RWPE2 (cell line): Measurements from ENCODE around the gene ZNF318.

Source experiments
- ATAC-seq: fragments of 200-7000 bp; cut with Tn5 transposase; 3 replicates; pipeline ENCODE4 v1.9.1; 2021; ENCODE audit warnings: low read depth
- DNase-seq: peaks from one replicate; pipeline ENCODE4 v3.0.0-alpha.2; 2020; ENCODE audit warnings: low spot score
- H3K27ac ChIP-seq: fragments of 450-650 bp; 2 replicates; pipeline ENCODE4 v1.5.1; 2017; ENCODE audit warnings: mild to moderate bottlenecking; ENCODE audit not compliant: poor library complexity, severe bottlenecking
- H3K27me3 ChIP-seq: fragments of 250-450 bp; sonication (Bioruptor Pico); 2 replicates; pipeline ENCODE4 v1.5.1; 2021; ENCODE audit warnings: mild to moderate bottlenecking, moderate library complexity; ENCODE audit not compliant: insufficient read depth, poor library complexity, severe bottlenecking
- H3K36me3 ChIP-seq: fragments of 250-450 bp; sonication (Bioruptor Pico); 2 replicates; pipeline ENCODE4 v1.5.1; 2020; ENCODE audit warnings: low read depth, mild to moderate bottlenecking, moderate library complexity
- H3K4me1 ChIP-seq: fragments of 250-450 bp; sonication (Bioruptor Pico); 2 replicates; pipeline ENCODE4 v1.5.1; 2021; ENCODE audit warnings: mild to moderate bottlenecking, moderate library complexity; ENCODE audit not compliant: insufficient read depth, poor library complexity, severe bottlenecking
- H3K4me3 ChIP-seq: fragments of 250-450 bp; sonication (Bioruptor Pico); 2 replicates; pipeline ENCODE4 v1.5.1; 2021; ENCODE audit warnings: mild to moderate bottlenecking, moderate library complexity; ENCODE audit not compliant: severe bottlenecking
- H3K9me3 ChIP-seq: fragments of 250-450 bp; sonication (Bioruptor Pico); 2 replicates; pipeline ENCODE4 v1.5.1; 2021; ENCODE audit warnings: mild to moderate bottlenecking, moderate library complexity; ENCODE audit not compliant: severe bottlenecking
- TF ChIP-seq, protein P1 (sequence below): fragments of 450-650 bp; IDR thresholded peaks from one replicate; pipeline ENCODE4 v1.5.1; 2017; ENCODE audit warnings: mild to moderate bottlenecking, moderate library complexity; ENCODE audit not compliant: poor library complexity, severe bottlenecking

The ZNF318 gene

DNA sequence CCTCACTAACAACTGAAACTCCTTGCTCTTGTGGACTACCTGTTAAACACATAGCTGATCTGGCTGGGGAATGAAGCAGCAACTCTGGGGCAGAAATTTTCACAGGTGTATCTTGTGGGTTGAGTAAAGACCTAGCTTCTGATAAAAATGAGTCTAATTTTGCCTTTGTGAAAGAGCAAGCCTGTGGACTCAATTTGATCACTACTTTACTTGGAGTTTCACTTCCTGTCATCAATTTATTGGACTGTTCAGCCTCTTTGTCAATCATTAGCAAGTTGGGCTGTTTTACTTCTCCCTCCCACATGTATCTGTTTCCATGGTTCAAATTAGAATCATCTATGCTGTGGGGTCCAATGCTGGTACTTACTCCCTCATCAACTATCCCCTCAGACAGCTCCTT, 31.2 kb downstream of the ZNF318 start:
- no peak for ATAC-seq
- Histone ChIP-seq H3K9me3 (no peaks in the 10 kb centered on the region), H3K36me3 (peaks cover 59% of the 10 kb centered on the region)

DNA sequence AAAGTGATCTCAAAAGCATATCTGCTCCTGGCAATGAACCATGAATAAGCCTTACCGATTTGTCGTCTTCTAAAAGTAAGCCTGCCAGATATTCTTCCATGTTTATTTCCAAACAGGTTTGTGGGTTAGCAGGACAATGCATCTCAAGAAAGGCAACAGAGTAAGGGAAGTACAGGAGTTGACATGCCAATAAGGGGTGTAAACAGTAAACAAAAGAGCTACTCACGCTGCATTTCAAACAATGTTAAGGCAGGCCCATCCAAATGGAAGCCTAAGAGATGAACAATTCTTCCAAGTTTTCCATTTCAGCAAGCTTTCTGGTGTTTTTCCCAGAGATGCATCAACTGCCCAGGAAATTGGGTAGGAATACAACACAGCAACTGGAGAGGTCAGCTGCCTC, 33.1 kb downstream of the ZNF318 start:
- Histone ChIP-seq H3K4me1 (no peaks in the 10 kb centered on the region), H3K9me3 (no peaks in the 10 kb centered on the region), H3K36me3 (peaks cover 40% of the 10 kb centered on the region), H3K27me3 (no peaks in the 10 kb centered on the region), H3K27ac (no peak overlapping the region), H3K4me3 (no peak overlapping the region)
- ATAC-seq (no peak), DNase-seq (no peak)
- TF ChIP-seq, protein P1, sequence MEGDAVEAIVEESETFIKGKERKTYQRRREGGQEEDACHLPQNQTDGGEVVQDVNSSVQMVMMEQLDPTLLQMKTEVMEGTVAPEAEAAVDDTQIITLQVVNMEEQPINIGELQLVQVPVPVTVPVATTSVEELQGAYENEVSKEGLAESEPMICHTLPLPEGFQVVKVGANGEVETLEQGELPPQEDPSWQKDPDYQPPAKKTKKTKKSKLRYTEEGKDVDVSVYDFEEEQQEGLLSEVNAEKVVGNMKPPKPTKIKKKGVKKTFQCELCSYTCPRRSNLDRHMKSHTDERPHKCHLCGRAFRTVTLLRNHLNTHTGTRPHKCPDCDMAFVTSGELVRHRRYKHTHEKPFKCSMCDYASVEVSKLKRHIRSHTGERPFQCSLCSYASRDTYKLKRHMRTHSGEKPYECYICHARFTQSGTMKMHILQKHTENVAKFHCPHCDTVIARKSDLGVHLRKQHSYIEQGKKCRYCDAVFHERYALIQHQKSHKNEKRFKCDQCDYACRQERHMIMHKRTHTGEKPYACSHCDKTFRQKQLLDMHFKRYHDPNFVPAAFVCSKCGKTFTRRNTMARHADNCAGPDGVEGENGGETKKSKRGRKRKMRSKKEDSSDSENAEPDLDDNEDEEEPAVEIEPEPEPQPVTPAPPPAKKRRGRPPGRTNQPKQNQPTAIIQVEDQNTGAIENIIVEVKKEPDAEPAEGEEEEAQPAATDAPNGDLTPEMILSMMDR = no peak

More for the DNA sequence above, 31.2 kb downstream of the ZNF318 start:
- Histone ChIP-seq H3K27me3 (no peaks in the 10 kb centered on the region), H3K27ac (no peak overlapping the region), H3K4me3 (no peak overlapping the region), H3K4me1 (no peaks in the 10 kb centered on the region)
- TF ChIP-seq, protein P1 = no peak
- DNase-seq = no peak

DNA sequence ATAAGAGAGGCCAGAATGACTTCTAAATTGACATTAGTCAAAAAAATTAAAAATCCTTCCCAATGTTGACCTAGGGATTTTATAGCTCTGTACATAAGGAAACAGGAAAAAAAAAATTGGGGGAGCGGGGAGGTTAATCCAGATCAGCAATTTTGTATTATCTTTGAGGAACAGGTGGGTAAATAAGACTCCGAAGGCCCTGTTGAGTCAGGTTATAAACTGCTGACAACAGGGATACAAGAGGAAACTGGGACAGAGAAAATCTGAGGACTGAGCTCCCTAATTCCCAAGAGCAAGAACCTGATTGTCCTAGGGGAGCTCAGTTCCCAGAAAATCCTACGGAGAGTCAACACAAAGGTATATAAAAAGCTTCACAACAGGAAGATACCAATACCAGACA, 34.0 kb downstream of the ZNF318 start:
- H3K4me1 ChIP-seq = no peaks in the 10 kb centered on the region
- TF ChIP-seq, protein P1 = no peak
- ATAC-seq (no peak), DNase-seq (no peak)
- peaks cover 31% of the 10 kb centered on the region for H3K36me3 ChIP-seq
- H3K9me3 ChIP-seq = no peaks in the 10 kb centered on the region
- H3K27me3 ChIP-seq = no peaks in the 10 kb centered on the region
- H3K4me3 ChIP-seq = no peak overlapping the region
- no peak overlapping the region for H3K27ac ChIP-seq

DNA sequence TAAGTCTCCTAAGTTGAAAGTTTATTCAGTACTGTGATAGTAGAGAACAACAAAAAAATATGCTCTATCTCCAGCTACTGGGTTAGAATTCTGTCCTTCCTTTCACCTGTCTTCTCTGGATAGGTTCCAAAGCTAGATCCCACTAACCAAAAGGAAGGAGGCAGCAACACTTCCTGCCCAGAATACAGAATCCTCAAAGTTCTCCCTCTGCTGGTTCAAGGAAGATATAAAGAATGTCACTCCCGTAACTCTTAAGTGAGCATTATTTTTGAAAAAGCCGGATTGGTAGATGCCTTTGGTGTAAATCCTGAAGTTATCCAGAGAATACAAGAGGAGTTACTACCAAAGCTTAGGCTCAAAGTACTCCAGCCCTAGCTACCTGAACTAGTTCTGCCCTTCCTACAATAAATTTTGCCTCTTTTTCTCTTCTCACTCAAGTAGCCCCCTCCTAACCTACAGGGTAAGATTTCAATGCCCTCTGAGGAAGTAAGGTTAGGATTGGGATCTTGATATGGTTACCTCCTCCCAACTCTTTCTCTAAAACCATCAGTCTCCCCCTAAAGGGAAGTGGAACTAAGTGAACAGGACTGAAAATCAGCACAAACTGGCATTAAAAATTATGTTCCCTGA, 34.9 kb downstream of the ZNF318 start:
- Histone ChIP-seq H3K36me3 (peaks cover 22% of the 10 kb centered on the region), H3K9me3 (no peaks in the 10 kb centered on the region), H3K27me3 (no peaks in the 10 kb centered on the region), H3K4me1 (no peaks in the 10 kb centered on the region), H3K27ac (no peak overlapping the region), H3K4me3 (no peak overlapping the region)
- TF ChIP-seq, protein P1 = peak; percentile 76
- ATAC-seq (peak; percentile 87), DNase-seq (no peak)

DNA sequence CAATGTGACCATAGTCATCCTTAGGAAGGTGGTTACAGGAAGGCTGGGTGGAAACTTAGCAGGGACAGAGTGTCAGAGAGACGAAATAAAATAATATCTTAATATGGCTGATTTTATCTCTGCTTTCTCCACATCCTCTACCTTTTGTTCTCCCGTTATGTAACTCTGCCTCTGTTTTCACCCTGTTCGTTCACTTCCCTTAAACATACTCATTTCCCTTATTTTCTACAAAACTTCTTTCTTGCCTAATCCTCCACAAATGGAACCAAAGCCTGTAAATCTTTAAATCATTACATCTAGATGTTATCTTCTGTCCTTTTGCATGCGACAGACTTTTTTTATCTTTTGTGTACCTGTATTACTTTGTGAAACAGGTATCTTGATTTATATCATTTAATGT, 37.6 kb downstream of the ZNF318 start:
- Histone ChIP-seq H3K4me3 (no peak overlapping the region), H3K27me3 (no peaks in the 10 kb centered on the region), H3K27ac (no peak overlapping the region), H3K36me3 (peaks cover 13% of the 10 kb centered on the region; the same call in 1 of the 2 replicates), H3K9me3 (no peaks in the 10 kb centered on the region), H3K4me1 (no peaks in the 10 kb centered on the region)
- DNase-seq (no peak), ATAC-seq (no peak)
- TF ChIP-seq, protein P1 = no peak
